HG02943 (cell line): ENCODE measurements around the gene TIMM44.

Experiments used
- ATAC-seq: cut with Tn5 transposase; IDR thresholded peaks from one replicate; pipeline ENCODE4 v1.9.1; 2021; ENCODE audit warnings: mild to moderate bottlenecking, low read depth, moderate library complexity; ENCODE audit not compliant: unreplicated experiment

Gene TIMM44

GRCh38 chr19:7916103-7916954 is 27.1 kb downstream of the TIMM44 start:
- no peak for ATAC-seq

- no peak for ATAC-seq
These were observed 28.0 kb downstream of the TIMM44 start for GRCh38 chr19:7915250-7916102.

GRCh38 chr19:7914598-7915045 is 28.8 kb downstream of the TIMM44 start, which contains the start of gene TGFBR3L:
TGFBR3L (plus strand) TSS chr19:7914830.
- ATAC-seq = no peak

- no peak for ATAC-seq
These were observed 29.4 kb downstream of the TIMM44 start for GRCh38 chr19:7914099-7914498.

GRCh38 chr19:7913652-7914051 is 29.8 kb downstream of the TIMM44 start:
- no peak for ATAC-seq

- ATAC-seq = no peak
These were observed 30.5 kb downstream of the TIMM44 start for GRCh38 chr19:7912697-7913564.

- no peak for ATAC-seq
These were observed 31.2 kb downstream of the TIMM44 start for GRCh38 chr19:7912144-7912696.

GRCh38 chr19:7911508-7912143 is 31.8 kb downstream of the TIMM44 start:
- ATAC-seq = no peak

- no peak for ATAC-seq
These were observed 32.9 kb downstream of the TIMM44 start for GRCh38 chr19:7910321-7911161.

- ATAC-seq = no peak
These were observed 33.9 kb downstream of the TIMM44 start for GRCh38 chr19:7909471-7910067.

GRCh38 chr19:7908742-7909461 is 34.6 kb downstream of the TIMM44 start:
- ATAC-seq = no peak

GRCh38 chr19:7908078-7908699 is 35.3 kb downstream of the TIMM44 start:
- no peak for ATAC-seq

GRCh38 chr19:7907544-7907943 is 35.9 kb downstream of the TIMM44 start:
- no peak for ATAC-seq

- no peak for ATAC-seq
These were observed 36.3 kb downstream of the TIMM44 start for GRCh38 chr19:7907122-7907521.

- ATAC-seq = no peak
These were observed 37.6 kb downstream of the TIMM44 start for GRCh38 chr19:7905859-7906258.

- ATAC-seq = no peak
These were observed 38.2 kb downstream of the TIMM44 start for GRCh38 chr19:7905268-7905667.
